SK-N-DZ (cell line): Measurements from ENCODE around the gene OARD1. TPM values are rescaled to one million over a fixed set of nuclear protein-coding genes. Genes with fewer than 3 reads are reported as not detected.
"Not testable (repeated sequence)": the region's sequence is repeated elsewhere in the genome, so short reads cannot be mapped to it uniquely, and the experiment has no call there.

Experiments used
- DNase-seq: peaks from one replicate; pipeline ENCODE4 v3.0.0-alpha.2; 2015; ENCODE audit warnings: low spot score
- polyA plus RNA-seq, 2 experiments: library from polyadenylated mRNA; depleted of rRNA; stranded (reverse); fragments of >200 nt; gene quantifications; 2 replicates each; pipeline ENCODE4 v1.2.3, GENCODE V29; 2014

The OARD1 gene
- polyA plus RNA-seq (2014; cell fraction: cytosol; rRNA removed), result 26.7 and 27.5 TPM in 2 replicates
- polyA plus RNA-seq (2014; cell fraction: nucleus; rRNA removed), result 18.7 and 21.6 TPM in 2 replicates

- peak; percentile 99 for DNase-seq
Measured at GRCh38 chr6:41071923-41072835, at the start of gene OARD1. OARD1 (minus strand) TSS chr6:41072356; CDS start chr6:41071634, 722 bp downstream.

GRCh38 chr6:41120058-41120457 lies 47.9 kb upstream of the OARD1 start:
- DNase-seq, result no peak

- DNase-seq, result no peak
Measured at GRCh38 chr6:41119508-41119907, 47.4 kb upstream of the OARD1 start.

GRCh38 chr6:41115027-41115426 lies 42.9 kb upstream of the OARD1 start:
- not testable (repeated sequence) for DNase-seq

GRCh38 chr6:41111017-41111416 lies 38.9 kb upstream of the OARD1 start:
- DNase-seq, result no peak

GRCh38 chr6:41103847-41104246 lies 31.7 kb upstream of the OARD1 start:
- no peak for DNase-seq

- DNase-seq, result no peak
Measured at GRCh38 chr6:41100871-41101287, 28.7 kb upstream of the OARD1 start.

GRCh38 chr6:41098366-41098765 lies 26.2 kb upstream of the OARD1 start:
- no peak for DNase-seq

GRCh38 chr6:41097467-41098090 lies 25.4 kb upstream of the OARD1 start:
- no peak for DNase-seq

- no peak for DNase-seq
Measured at GRCh38 chr6:41093729-41094128, 21.6 kb upstream of the OARD1 start.

GRCh38 chr6:41092421-41093140 lies 20.4 kb upstream of the OARD1 start:
- no peak for DNase-seq

- no peak for DNase-seq
Measured at GRCh38 chr6:41090841-41091761, 18.9 kb upstream of the OARD1 start.

GRCh38 chr6:41088451-41088850 lies 16.3 kb upstream of the OARD1 start:
- DNase-seq, result no peak

- DNase-seq, result no peak
Measured at GRCh38 chr6:41085182-41085581, 13.0 kb upstream of the OARD1 start.

GRCh38 chr6:41083072-41083471 lies 10.9 kb upstream of the OARD1 start:
- DNase-seq, result no peak

GRCh38 chr6:41080621-41081020 lies 8.5 kb upstream of the OARD1 start:
- no peak for DNase-seq

- no peak for DNase-seq
Measured at GRCh38 chr6:41079080-41079479, 6.9 kb upstream of the OARD1 start.

GRCh38 chr6:41078101-41078500 lies 5.9 kb upstream of the OARD1 start:
- no peak for DNase-seq

- DNase-seq, result no peak
Measured at GRCh38 chr6:41077536-41077935, 5.4 kb upstream of the OARD1 start.

- no peak for DNase-seq
Measured at GRCh38 chr6:41075651-41076626, 3.8 kb upstream of the OARD1 start.
